ENCODE data around the gene ZNF197.
A peak's percentile ranks its signal among the peaks of the same experiment; 100 is the strongest.

Gene ZNF197

GRCh38 chr3:44674211-44674610 lies 49.4 kb downstream of the ZNF197 start:
- TF ChIP-seq CTCF (IDR thresholded peaks at IDR 0.05; ENCODE audit: unreplicated experiment in 3 of 3), result no peak
- no peak overlapping the region for H3K4me3 Mint-ChIP-seq
- H3K36me3 Mint-ChIP-seq (ENCODE audit: low read depth), result peaks cover 27% of the 10 kb centered on the region
- H3K9me3 Mint-ChIP-seq, result peaks cover 28% of the 10 kb centered on the region
- H3K27me3 Mint-ChIP-seq (ENCODE audit: low read depth), result no peaks in the 10 kb centered on the region
- H3K4me1 Mint-ChIP-seq, result no peaks in the 10 kb centered on the region
- H3K27ac Mint-ChIP-seq, result no peak overlapping the region

- no peaks in the 10 kb centered on the region for H3K27me3 Mint-ChIP-seq (ENCODE audit: low read depth)
- no peak for TF ChIP-seq CTCF (IDR thresholded peaks at IDR 0.05; ENCODE audit: unreplicated experiment in 3 of 3)
- H3K9me3 Mint-ChIP-seq, result peaks cover 45% of the 10 kb centered on the region
- peaks cover 53% of the 10 kb centered on the region for H3K36me3 Mint-ChIP-seq (ENCODE audit: low read depth)
- no peak overlapping the region for H3K27ac Mint-ChIP-seq
- H3K4me3 Mint-ChIP-seq, result no peak overlapping the region
- H3K4me1 Mint-ChIP-seq, result no peaks in the 10 kb centered on the region
Measured at GRCh38 chr3:44678480-44679116, 53.8 kb downstream of the ZNF197 start.

- TF ChIP-seq CTCF (IDR thresholded peaks at IDR 0.05; ENCODE audit: unreplicated experiment in 3 of 3), result no peak
- Mint-ChIP-seq H3K27ac (no peak overlapping the region), H3K9me3 (peaks cover 56% of the 10 kb centered on the region), H3K4me3 (no peak overlapping the region), H3K36me3 (ENCODE audit: low read depth) (peaks cover 67% of the 10 kb centered on the region), H3K27me3 (ENCODE audit: low read depth) (no peaks in the 10 kb centered on the region), H3K4me1 (peaks cover 11% of the 10 kb centered on the region)
Measured at GRCh38 chr3:44680921-44681455, 56.2 kb downstream of the ZNF197 start.

DNA sequence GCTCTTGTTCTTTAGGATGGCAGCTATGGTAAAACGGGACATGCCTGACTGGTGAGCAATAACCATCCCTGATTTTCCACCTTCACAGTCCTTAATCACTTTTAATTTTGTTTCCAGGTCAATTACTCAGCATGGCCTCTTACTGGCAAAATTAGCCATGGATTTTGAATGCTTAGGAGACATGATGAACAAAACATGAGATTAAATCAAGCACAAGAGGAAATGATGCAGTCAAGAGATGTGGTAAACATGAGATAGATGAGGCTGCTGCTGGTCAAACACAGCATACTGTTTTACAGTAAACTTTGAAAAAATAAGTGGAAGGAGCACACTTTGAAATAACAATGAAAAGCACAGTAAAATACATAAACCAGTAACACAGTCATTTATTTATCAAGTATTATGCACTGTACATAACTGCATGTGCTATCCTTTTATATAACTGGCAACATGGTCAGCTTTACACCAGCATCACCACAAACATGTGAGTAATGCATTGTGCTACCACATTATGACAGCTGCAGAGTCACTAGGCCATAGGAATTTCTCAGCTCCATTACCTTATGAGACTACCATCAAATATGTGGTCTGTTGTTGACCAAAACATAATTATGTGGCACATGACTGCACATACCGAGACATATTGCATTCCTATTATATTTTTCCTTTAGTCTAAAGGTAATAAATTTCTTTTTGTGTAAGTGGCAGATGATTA lies 57.5 kb downstream of the ZNF197 start:
- Mint-ChIP-seq H3K4me1 (peaks cover 11% of the 10 kb centered on the region), H3K36me3 (ENCODE audit: low read depth) (peaks cover 57% of the 10 kb centered on the region), H3K9me3 (peaks cover 59% of the 10 kb centered on the region), H3K27me3 (ENCODE audit: low read depth) (no peaks in the 10 kb centered on the region), H3K4me3 (peak overlapping the region in 1 of 3 experiments; percentile 21), H3K27ac (no peak overlapping the region)
- TF ChIP-seq CTCF (IDR thresholded peaks at IDR 0.05; ENCODE audit: unreplicated experiment in 3 of 3), result no peak

- peaks cover 73% of the 10 kb centered on the region for H3K9me3 Mint-ChIP-seq
- H3K4me1 Mint-ChIP-seq, result peaks cover 11% of the 10 kb centered on the region
- no peak for TF ChIP-seq CTCF (IDR thresholded peaks at IDR 0.05; ENCODE audit: unreplicated experiment in 3 of 3)
- H3K4me3 Mint-ChIP-seq, result peak overlapping the region; percentile 81 to 89 (median 88)
- peaks cover 53% of the 10 kb centered on the region for H3K36me3 Mint-ChIP-seq (ENCODE audit: low read depth)
- H3K27ac Mint-ChIP-seq, result peak overlapping the region; percentile 5 to 73 (median 35)
- H3K27me3 Mint-ChIP-seq (ENCODE audit: low read depth), result no peaks in the 10 kb centered on the region
Measured at GRCh38 chr3:44685128-44685800, 60.4 kb downstream of the ZNF197 start.

Data from nephron (organoid).